Subcutaneous abdominal adipose tissue (tissue), 5 donors: Measurements from ENCODE around the gene FLAD1.

Source experiments
- H3K27ac ChIP-seq: one replicate; pipeline ENCODE4 v1.7.0; 2013; ENCODE audit warnings: low read depth, mild to moderate bottlenecking, inconsistent platforms, low read length, moderate library complexity
- H3K27me3 ChIP-seq, 5 donors: one replicate each; pipeline ENCODE4 v1.7.0; 2013; ENCODE audit warnings: low read length in 5 of 5, inconsistent platforms in 1 of 5; ENCODE audit not compliant: control insufficient read depth in 5 of 5, insufficient read depth in 4 of 5
- H3K36me3 ChIP-seq, 5 donors: one replicate each; pipeline ENCODE4 v1.7.0; 2013; ENCODE audit warnings: low read length in 5 of 5; ENCODE audit not compliant: control insufficient read depth in 5 of 5, insufficient read depth in 5 of 5
- H3K4me1 ChIP-seq, 5 donors: one replicate each; pipeline ENCODE4 v1.7.0; 2013; ENCODE audit warnings: low read length in 5 of 5, mild to moderate bottlenecking in 3 of 5, moderate library complexity in 1 of 5; ENCODE audit not compliant: control insufficient read depth in 5 of 5, insufficient read depth in 5 of 5
- H3K4me3 ChIP-seq, 5 donors: one replicate each; pipeline ENCODE4 v1.7.0; 2013; ENCODE audit warnings: low read length in 5 of 5, low read depth in 1 of 5
- H3K9ac ChIP-seq, 5 donors: one replicate each; pipeline ENCODE4 v1.7.0; 2013; ENCODE audit warnings: low read length in 5 of 5, mild to moderate bottlenecking in 4 of 5, moderate library complexity in 3 of 5
- H3K9me3 ChIP-seq, 5 donors: one replicate each; pipeline ENCODE4 v1.7.0; 2013; ENCODE audit warnings: low read length in 5 of 5; ENCODE audit not compliant: control insufficient read depth in 5 of 5
- donor health status: healthy.
- donor health status: healthy.
- donor health status: healthy.
- donor health status: healthy.
- donor health status: healthy.

Gene FLAD1

DNA sequence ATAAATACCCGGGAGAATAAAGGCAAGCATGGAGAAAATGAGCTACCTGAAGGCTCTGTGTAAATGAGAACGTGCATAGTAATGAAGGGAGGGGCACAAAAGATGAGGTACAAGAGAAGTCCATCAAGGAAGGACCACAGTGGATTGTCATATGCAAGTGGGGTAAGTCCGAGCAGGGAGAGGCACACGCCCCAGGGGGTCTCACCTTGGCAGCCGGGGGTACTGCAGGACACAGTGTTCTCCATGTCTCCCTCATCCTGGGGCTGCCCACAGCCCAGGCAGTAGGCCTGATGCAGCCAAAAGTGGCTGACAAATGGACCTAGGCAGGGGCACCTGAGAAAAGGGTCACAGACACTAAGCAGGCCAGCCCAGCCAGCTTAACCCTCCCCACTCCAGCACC lies 40.5 kb downstream of the FLAD1 start:
- Histone ChIP-seq H3K9me3 (no peaks in the 10 kb centered on the region), H3K9ac (no peak overlapping the region), H3K27me3 (no peaks in the 10 kb centered on the region), H3K4me3 (no peak overlapping the region), H3K36me3 (no peaks in the 10 kb centered on the region), H3K27ac (no peak overlapping the region), H3K4me1 (peaks cover 0 to 11% (median 8%) of the 10 kb centered on the region in 5 donors)

DNA sequence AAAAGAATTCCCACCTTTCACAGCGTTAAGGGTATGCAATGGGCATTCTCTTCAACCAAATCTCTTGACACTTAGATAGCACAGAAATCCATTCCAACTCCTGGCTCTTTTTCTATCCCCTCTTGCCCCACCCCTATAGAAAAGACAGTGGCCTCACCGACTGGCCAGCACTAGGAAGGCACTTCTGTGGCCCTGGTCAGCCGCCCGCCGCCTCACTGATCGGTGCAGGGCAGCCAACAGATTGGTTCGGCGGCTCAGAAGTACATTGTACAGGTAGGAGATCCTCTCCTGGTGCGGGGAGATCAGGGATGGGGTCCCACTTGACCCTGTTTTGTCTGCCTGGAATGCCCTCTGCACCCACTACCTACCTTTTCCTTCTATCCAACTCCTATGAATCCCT lies 41.2 kb downstream of the FLAD1 start:
- Histone ChIP-seq H3K9ac (no peak overlapping the region), H3K4me1 (peaks cover 0 to 4% (median under 1%) of the 10 kb centered on the region in 5 donors), H3K27ac (no peak overlapping the region), H3K36me3 (no peaks in the 10 kb centered on the region), H3K27me3 (no peaks in the 10 kb centered on the region), H3K4me3 (no peak overlapping the region), H3K9me3 (no peaks in the 10 kb centered on the region)

DNA sequence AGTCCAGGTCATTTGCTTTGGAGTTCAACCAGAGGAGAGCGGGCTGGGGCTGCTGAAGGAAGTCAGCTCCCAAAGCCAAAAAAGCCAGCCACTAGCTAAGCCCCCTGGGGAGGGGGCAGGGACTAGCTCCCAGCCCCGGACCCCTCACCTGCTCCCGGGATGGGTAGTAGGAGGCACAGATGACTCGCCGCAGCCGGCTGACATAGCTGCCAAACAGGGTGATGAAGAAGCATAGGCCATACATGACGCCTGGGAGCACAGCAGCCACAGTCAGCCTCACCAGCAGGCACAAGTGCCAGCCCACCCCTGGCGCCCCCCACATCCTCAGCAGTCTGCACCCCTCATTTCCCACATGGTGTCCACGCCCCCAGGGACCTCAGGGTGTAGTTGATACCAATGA lies 43.0 kb downstream of the FLAD1 start:
- Histone ChIP-seq H3K4me3 (no peak overlapping the region), H3K9ac (no peak overlapping the region), H3K9me3 (no peaks in the 10 kb centered on the region), H3K4me1 (no peaks in the 10 kb centered on the region), H3K27me3 (no peaks in the 10 kb centered on the region), H3K27ac (no peak overlapping the region), H3K36me3 (no peaks in the 10 kb centered on the region)

GRCh38 chr1:155026588-155026987 lies 43.4 kb downstream of the FLAD1 start:
- Histone ChIP-seq H3K9me3 (no peaks in the 10 kb centered on the region), H3K4me3 (no peak overlapping the region), H3K36me3 (no peaks in the 10 kb centered on the region), H3K27me3 (no peaks in the 10 kb centered on the region), H3K9ac (no peak overlapping the region), H3K27ac (no peak overlapping the region), H3K4me1 (no peaks in the 10 kb centered on the region)

GRCh38 chr1:155029513-155030242 lies 46.5 kb downstream of the FLAD1 start:
- no peak overlapping the region for H3K9ac ChIP-seq
- H3K27ac ChIP-seq: no peak overlapping the region
- no peaks in the 10 kb centered on the region for H3K36me3 ChIP-seq
- no peak overlapping the region for H3K4me3 ChIP-seq
- no peaks in the 10 kb centered on the region for H3K9me3 ChIP-seq
- no peaks in the 10 kb centered on the region for H3K4me1 ChIP-seq
- no peaks in the 10 kb centered on the region for H3K27me3 ChIP-seq

- no peak overlapping the region for H3K27ac ChIP-seq
- no peak overlapping the region for H3K4me3 ChIP-seq
- no peaks in the 10 kb centered on the region for H3K9me3 ChIP-seq
- H3K9ac ChIP-seq: no peak overlapping the region
- H3K27me3 ChIP-seq: no peaks in the 10 kb centered on the region
- no peaks in the 10 kb centered on the region for H3K36me3 ChIP-seq
- no peaks in the 10 kb centered on the region for H3K4me1 ChIP-seq
These were observed 47.2 kb downstream of the FLAD1 start for GRCh38 chr1:155030243-155030795.

- no peaks in the 10 kb centered on the region for H3K36me3 ChIP-seq
- no peak overlapping the region for H3K9ac ChIP-seq
- no peak overlapping the region for H3K4me3 ChIP-seq
- H3K4me1 ChIP-seq: peaks cover 0 to under 1% (median 0%) of the 10 kb centered on the region in 5 donors
- no peak overlapping the region for H3K27ac ChIP-seq
- no peaks in the 10 kb centered on the region for H3K27me3 ChIP-seq
- no peaks in the 10 kb centered on the region for H3K9me3 ChIP-seq
These were observed 47.8 kb downstream of the FLAD1 start for GRCh38 chr1:155030899-155031298.

DNA sequence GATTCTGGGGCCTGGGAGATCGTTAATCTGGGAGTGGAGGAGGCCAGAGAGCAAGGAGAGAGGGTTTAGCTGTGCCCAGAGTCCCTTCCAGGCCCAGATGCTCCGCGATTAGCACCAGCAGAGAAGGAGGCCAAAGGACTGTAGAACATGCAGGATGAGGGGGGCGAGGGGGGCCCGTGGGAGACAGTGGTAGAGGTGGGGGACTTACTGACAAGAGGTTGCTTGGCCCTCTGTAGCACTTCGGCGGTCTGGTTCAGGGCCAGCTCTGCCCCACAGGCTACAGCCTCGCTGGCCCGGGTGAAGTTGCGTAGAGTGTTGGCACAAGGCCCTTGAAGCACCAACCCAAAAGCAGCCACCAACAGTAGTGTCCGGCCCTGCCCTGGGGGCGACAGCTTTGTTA lies 49.7 kb downstream of the FLAD1 start:
- Histone ChIP-seq H3K4me3 (no peak overlapping the region), H3K36me3 (no peaks in the 10 kb centered on the region), H3K27me3 (no peaks in the 10 kb centered on the region), H3K4me1 (peaks cover 0 to 14% (median 11%) of the 10 kb centered on the region in 5 donors), H3K27ac (no peak overlapping the region), H3K9me3 (no peaks in the 10 kb centered on the region), H3K9ac (no peak overlapping the region)

- Histone ChIP-seq H3K4me1 (peaks cover 0 to 17% (median 11%) of the 10 kb centered on the region in 5 donors), H3K36me3 (no peaks in the 10 kb centered on the region), H3K9ac (no peak within 1 kb of the TSS), H3K9me3 (no peaks in the 10 kb centered on the region), H3K4me3 (no peak within 1 kb of the TSS), H3K27me3 (no peaks in the 10 kb centered on the region), H3K27ac (no peak within 1 kb of the TSS)
These were observed 50.4 kb downstream of the FLAD1 start, which contains the start of the genes DCST1 and DCST2 for GRCh38 chr1:155033524-155033923. DCST1 (plus strand) TSS chr1:155033824; CDS start chr1:155034037, 213 bp downstream. DCST2 (minus strand) TSS chr1:155033781; CDS start chr1:155033701, 80 bp downstream.

DNA sequence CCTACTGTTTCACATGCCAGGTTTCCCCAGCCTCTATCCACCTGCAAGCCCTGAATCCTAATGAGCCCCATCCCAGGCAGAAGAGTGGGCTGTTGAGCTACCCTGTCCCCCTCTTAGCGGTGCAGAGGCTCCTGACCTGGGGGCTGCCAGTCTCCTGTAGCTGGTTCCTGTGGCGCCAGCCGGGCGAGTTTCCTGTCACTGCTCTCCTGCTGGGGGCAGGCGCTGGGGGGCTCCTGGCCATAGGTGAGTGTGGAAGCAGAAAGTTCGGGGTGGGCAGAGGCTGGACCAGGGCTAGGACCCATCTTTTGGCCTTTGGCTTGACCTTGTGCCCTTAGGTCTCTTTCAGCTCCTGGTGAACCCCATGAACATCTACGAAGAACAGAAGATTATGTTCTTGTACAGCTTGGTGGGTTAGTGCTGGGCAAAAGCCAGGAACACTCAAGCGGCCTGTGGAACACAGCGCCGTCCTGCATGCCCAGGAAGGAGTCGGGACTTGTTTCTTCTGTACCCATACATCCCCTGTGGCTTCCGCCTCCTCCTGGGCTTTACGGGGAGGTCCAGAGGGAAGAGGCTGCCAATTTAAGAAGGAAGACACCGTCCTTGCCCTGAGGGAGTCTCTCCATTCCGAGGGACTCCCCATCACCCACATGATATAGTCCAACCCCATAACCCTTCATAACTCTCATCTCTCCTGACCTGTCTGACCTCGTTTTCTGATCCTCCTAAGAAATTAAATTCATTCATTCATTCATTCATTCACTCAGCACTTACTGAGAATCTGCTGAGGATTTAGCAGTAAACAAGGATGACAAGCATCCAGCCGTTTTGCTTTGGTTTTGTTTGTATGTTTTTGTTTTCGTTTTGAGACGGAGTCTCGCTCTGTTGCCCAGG lies 51.4 kb downstream of the FLAD1 start:
- Histone ChIP-seq H3K9me3 (no peaks in the 10 kb centered on the region), H3K9ac (no peak overlapping the region), H3K36me3 (no peaks in the 10 kb centered on the region), H3K4me1 (peaks cover 0 to 23% (median 18%) of the 10 kb centered on the region in 5 donors), H3K27ac (no peak overlapping the region), H3K27me3 (no peaks in the 10 kb centered on the region), H3K4me3 (no peak overlapping the region)
